Hindlimb muscle (tissue), 1 donor: ENCODE data around the gene HDDC2. TPM values are rescaled to one million over a fixed set of nuclear protein-coding genes. Genes with fewer than 3 reads are reported as not detected.
"Not testable (repeated sequence)": the region's sequence is repeated elsewhere in the genome, so short reads cannot be mapped to it uniquely, and the experiment has no call there.

ENCODE experiments used
- DNase-seq: peaks from one replicate; pipeline ENCODE4 v3.0.0-alpha.2; 2013
- polyA plus RNA-seq: library from polyadenylated mRNA; unstranded; fragments of 120-200 nt; gene quantifications from one replicate; pipeline ENCODE4 v1.2.1, GENCODE V29; 2013; ENCODE audit not compliant: insufficient read length

HDDC2 gene
- polyA plus RNA-seq, 1 donor: 58.0 TPM

GRCh38 chr6:125304970-125305660 is 3.3 kb upstream of the HDDC2 start:
- DNase-seq: no peak

- no peak for DNase-seq
Measured at GRCh38 chr6:125303512-125303854, 1.7 kb upstream of the HDDC2 start.

GRCh38 chr6:125302840-125303511 is 1.2 kb upstream of the HDDC2 start:
- DNase-seq: no peak

GRCh38 chr6:125300992-125301434 is 754 bp downstream of the HDDC2 start:
- DNase-seq: peak; percentile 14

GRCh38 chr6:125299257-125299656 is 2.5 kb downstream of the HDDC2 start:
- no peak for DNase-seq

GRCh38 chr6:125296471-125296870 is 5.3 kb downstream of the HDDC2 start:
- no peak for DNase-seq

GRCh38 chr6:125294925-125295324 is 6.8 kb downstream of the HDDC2 start:
- DNase-seq: no peak

- no peak for DNase-seq
Measured at GRCh38 chr6:125294036-125294435, 7.7 kb downstream of the HDDC2 start.

GRCh38 chr6:125293587-125293986 is 8.2 kb downstream of the HDDC2 start:
- DNase-seq: no peak

GRCh38 chr6:125287718-125288117 is 14.0 kb downstream of the HDDC2 start:
- no peak for DNase-seq

GRCh38 chr6:125285936-125286335 is 15.8 kb downstream of the HDDC2 start:
- DNase-seq: no peak

GRCh38 chr6:125285353-125285752 is 16.4 kb downstream of the HDDC2 start:
- DNase-seq: no peak

GRCh38 chr6:125282470-125282869 is 19.3 kb downstream of the HDDC2 start:
- DNase-seq: not testable (repeated sequence)

- not testable (repeated sequence) for DNase-seq
Measured at GRCh38 chr6:125280370-125281035, 21.3 kb downstream of the HDDC2 start.

GRCh38 chr6:125279961-125280360 is 21.8 kb downstream of the HDDC2 start:
- no peak for DNase-seq

- DNase-seq: no peak
Measured at GRCh38 chr6:125277838-125278237, 23.9 kb downstream of the HDDC2 start.

GRCh38 chr6:125275779-125276178 is 26.0 kb downstream of the HDDC2 start:
- DNase-seq: no peak

- no peak for DNase-seq
Measured at GRCh38 chr6:125274935-125275334, 26.8 kb downstream of the HDDC2 start.

GRCh38 chr6:125273965-125274364 is 27.8 kb downstream of the HDDC2 start:
- DNase-seq: no peak

- DNase-seq: no peak
Measured at GRCh38 chr6:125273251-125273650, 28.5 kb downstream of the HDDC2 start.

- DNase-seq: no peak
Measured at GRCh38 chr6:125271486-125272159, 30.1 kb downstream of the HDDC2 start.

GRCh38 chr6:125270380-125270779 is 31.4 kb downstream of the HDDC2 start:
- DNase-seq: no peak

- DNase-seq: no peak
Measured at GRCh38 chr6:125269328-125269985, 32.3 kb downstream of the HDDC2 start.
